Retinal pigment epithelial cell (primary cell): Measurements from ENCODE around the gene DNAAF1.
"Not testable (repeated sequence)": the region's sequence is repeated elsewhere in the genome, so short reads cannot be mapped to it uniquely, and the experiment has no call there.

Source experiments
- DNase-seq: peaks from one replicate; pipeline ENCODE4 v3.0.0-alpha.2; 2010; ENCODE audit warnings: low read depth
- H3K4me3 ChIP-seq: 2 replicates; pipeline ENCODE4 v1.5.1; 2011; ENCODE audit warnings: mild to moderate bottlenecking, low read length, control low read depth, moderate library complexity
- CTCF ChIP-seq: conservative IDR thresholded peaks from 2 replicates; pipeline ENCODE4 v1.5.1; 2011; ENCODE audit warnings: low read depth, low read length, control low read depth, inconsistent platforms

Gene DNAAF1

DNA sequence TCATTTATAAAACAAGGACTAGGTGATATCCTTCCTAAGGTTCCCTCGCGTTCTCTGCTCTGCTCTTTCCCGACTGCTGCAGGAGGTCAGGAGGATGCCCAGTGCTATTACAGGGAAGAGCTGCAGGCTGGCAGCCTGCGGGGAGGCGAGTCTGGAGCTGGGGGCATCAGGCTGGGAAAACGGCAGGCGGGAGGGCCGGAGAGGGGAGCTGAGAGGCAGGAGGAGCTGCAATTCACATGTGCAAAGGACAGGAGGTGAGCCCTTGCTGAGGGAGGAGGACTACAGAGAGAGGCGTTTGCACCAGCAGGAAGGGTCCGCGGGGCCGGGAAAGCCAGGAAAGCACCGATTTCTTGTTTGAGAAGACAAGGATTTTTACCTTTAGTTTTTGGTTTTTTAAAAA lies 54.0 kb downstream of the DNAAF1 start:
- DNase-seq: no peak
- H3K4me3 ChIP-seq: no peak overlapping the region
- TF ChIP-seq CTCF: no peak

GRCh38 chr16:84199861-84200260 lies 54.8 kb downstream of the DNAAF1 start:
- no peak overlapping the region for H3K4me3 ChIP-seq
- TF ChIP-seq CTCF: no peak

GRCh38 chr16:84204551-84204950 lies 59.4 kb downstream of the DNAAF1 start:
- not testable (repeated sequence) for H3K4me3 ChIP-seq, DNase-seq

More at GRCh38 chr16:84199861-84200260, 54.8 kb downstream of the DNAAF1 start:
- DNase-seq: no peak

DNA sequence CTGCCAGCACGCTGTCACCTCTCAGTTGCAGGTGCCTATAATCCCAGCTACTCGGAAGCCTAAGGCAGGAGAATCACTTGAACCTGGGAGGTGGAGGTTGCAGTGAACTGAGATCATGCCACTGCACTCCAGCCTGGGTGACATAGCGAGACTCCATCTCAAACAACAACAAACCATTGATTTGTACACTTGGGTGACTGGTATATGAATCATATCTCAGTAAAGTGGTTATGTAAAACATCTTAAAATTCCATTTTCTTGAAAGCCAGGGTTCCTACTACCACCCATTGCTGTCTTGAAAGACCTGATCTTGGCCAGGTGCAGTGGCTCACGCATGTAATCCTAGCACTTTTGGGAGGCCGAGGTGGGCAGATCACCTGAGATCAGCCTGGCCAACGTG lies 60.0 kb downstream of the DNAAF1 start:
- not testable (repeated sequence) for H3K4me3 ChIP-seq, DNase-seq

- no peak for TF ChIP-seq CTCF
- no peak for DNase-seq
- H3K4me3 ChIP-seq: no peak overlapping the region
Observed at GRCh38 chr16:84205976-84206691, 61.0 kb downstream of the DNAAF1 start.

DNA sequence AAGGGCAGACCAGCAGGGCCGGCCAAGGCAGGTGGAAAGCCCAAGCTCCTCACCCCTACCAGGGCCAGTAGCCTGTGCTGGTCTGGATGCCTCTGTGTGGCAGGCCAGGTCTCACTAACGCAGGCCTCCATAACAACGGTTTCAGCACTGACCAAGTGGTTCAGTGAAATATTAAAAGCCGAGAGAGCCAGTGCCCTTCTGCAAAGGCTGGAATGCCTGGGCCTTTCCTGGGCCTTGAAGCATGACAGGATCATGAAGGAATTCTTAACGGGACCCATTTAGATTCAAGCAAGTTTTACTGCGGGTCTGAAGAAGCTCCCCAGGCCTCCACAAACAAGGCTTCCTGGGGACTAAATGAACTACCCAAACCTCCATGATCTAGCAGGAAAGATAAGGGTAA lies 62.1 kb downstream of the DNAAF1 start:
- H3K4me3 ChIP-seq: no peak overlapping the region
- DNase-seq: no peak
- TF ChIP-seq CTCF: no peak

- no peak for TF ChIP-seq CTCF
- DNase-seq: no peak
Observed at GRCh38 chr16:84207879-84208278, 62.8 kb downstream of the DNAAF1 start.

GRCh38 chr16:84209989-84210388 lies 64.9 kb downstream of the DNAAF1 start:
- no peak for TF ChIP-seq CTCF
- H3K4me3 ChIP-seq: no peak overlapping the region
- no peak for DNase-seq

More at GRCh38 chr16:84207879-84208278, 62.8 kb downstream of the DNAAF1 start:
- no peak overlapping the region for H3K4me3 ChIP-seq
